ENCODE results near the gene TRAK2. TPM values are rescaled to one million over a fixed set of nuclear protein-coding genes. Genes with fewer than 3 reads are reported as not detected.

Gene TRAK2
- total and polyA plus RNA-seq, 5 donors = 37.6 to 141 (median 128) TPM

DNA sequence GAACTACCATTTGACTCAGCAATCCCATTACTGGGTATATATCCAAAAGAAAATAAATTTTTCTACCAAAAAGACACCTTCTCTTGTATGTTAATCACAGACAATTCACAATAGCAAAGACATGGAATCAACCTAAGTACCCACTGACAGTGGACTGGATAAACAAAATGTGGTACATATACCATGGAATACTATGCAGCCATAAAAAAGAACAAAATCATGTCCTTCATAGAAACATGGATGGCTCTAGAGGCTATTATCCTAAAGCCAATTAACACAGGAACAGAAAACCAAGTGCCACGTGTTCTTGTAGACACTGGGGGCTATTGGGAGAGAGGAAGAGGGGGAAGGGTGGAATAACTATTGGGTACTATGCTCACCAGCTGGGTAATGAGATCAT, 121.8 kb downstream of the TRAK2 start:
- no peak overlapping the region for H3K27ac ChIP-seq (ENCODE audit: low read length)

DNA sequence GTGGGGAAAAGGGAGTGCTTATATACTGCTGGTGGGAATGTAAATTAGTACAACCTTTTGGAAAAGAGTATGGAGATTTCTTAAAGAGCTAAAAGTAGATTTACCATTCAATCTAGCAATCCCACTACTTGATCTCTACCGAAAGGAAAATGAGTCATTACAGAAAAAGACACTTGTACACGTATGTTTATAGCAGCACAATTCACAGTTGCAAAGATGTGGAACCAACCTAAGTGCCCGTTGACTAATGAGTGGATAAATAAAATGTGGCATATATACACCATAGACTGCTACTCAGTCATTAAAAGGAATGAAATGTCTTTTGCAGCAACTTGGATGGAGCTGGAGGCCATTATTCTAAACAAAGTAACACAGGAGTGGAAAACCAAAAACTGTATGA, 123.6 kb downstream of the TRAK2 start:
- 85% methylated on average over 3 of the region's 3 CpGs for WGBS
- H3K4me3 ChIP-seq (ENCODE audit: low read length) = no peak overlapping the region
- no peak overlapping the region for H3K27ac ChIP-seq (ENCODE audit: low read length)
- intact Hi-C loops (cut with DNase I) = no loop called here
- H3K4me1 ChIP-seq (ENCODE audit: control insufficient read depth, insufficient read depth, low read length) = no peaks in the 10 kb centered on the region
- H3K9me3 ChIP-seq (ENCODE audit: control insufficient read depth, low read length) = no peaks in the 10 kb centered on the region
- ATAC-seq (no peak), DNase-seq (no peak)
- H3K27me3 ChIP-seq (ENCODE audit: control insufficient read depth, insufficient read depth) = no peaks in the 10 kb centered on the region

More for the DNA sequence above, 121.8 kb downstream of the TRAK2 start:
- Histone ChIP-seq H3K9me3 (ENCODE audit: control insufficient read depth, low read length) (no peaks in the 10 kb centered on the region), H3K4me3 (ENCODE audit: low read length) (no peak overlapping the region), H3K4me1 (ENCODE audit: control insufficient read depth, insufficient read depth, low read length) (no peaks in the 10 kb centered on the region), H3K27me3 (ENCODE audit: control insufficient read depth, insufficient read depth) (no peaks in the 10 kb centered on the region)
- no peak for DNase-seq
- no peak for ATAC-seq
- 44% methylated on average over 1 of the region's 1 CpG for WGBS
- intact Hi-C loops (cut with DNase I) = no loop called here

Other genes with a start within 250 kb of the TRAK2 start
- 1 to 10 TPM; 3.7 to 5.4 (median 4.7) TPM for gene CASP8, start 190.9 kb downstream of the TRAK2 start, total RNA-seq
- gene CASP8, start 190.9 kb downstream of the TRAK2 start, polyA plus RNA-seq = 2.6 TPM
- 1 to 10 TPM; 5.5 to 8.7 (median 6.7) TPM for gene FLACC1, start 94.1 kb downstream of the TRAK2 start, total RNA-seq
- gene FLACC1, start 94.1 kb downstream of the TRAK2 start, polyA plus RNA-seq = 4.1 TPM
- 10 to 100 TPM; 35.4 to 51.3 (median 43.4) TPM for gene STRADB, start 282 bp upstream of the TRAK2 start, total RNA-seq
- 46.9 TPM for gene STRADB, start 282 bp upstream of the TRAK2 start, polyA plus RNA-seq
- 10 to 100 TPM; 17.9 to 22.8 (median 20.4) TPM for gene TMEM237, start 192.0 kb upstream of the TRAK2 start, total RNA-seq
- gene TMEM237, start 192.0 kb upstream of the TRAK2 start, polyA plus RNA-seq = 12.1 TPM
- under 1 TPM in 2 of 4 donors, not detected in 2; 0.14 to 0.35 TPM for gene MPP4, start 247.2 kb upstream of the TRAK2 start, total RNA-seq
- not detected for gene MPP4, start 247.2 kb upstream of the TRAK2 start, polyA plus RNA-seq

Measured in right cardiac atrium (tissue), 5 donors.